H1 (cell line): ENCODE data around the gene RSPH9. TPM values are rescaled to one million over a fixed set of nuclear protein-coding genes. Genes with fewer than 3 reads are reported as not detected.
A peak's percentile ranks its signal among the peaks of the same experiment; 100 is the strongest.

Source experiments
- CHD1 ChIP-seq: IDR thresholded peaks from 2 replicates; pipeline ENCODE4 v1.6.1; 2012; ENCODE audit warnings: low read depth, low read length, improper control_type of control experiment
- CHD7 ChIP-seq: fragments of 300-600 bp; sonication (generic); IDR thresholded peaks from 2 replicates; pipeline ENCODE4 v1.7.1; 2012; ENCODE audit warnings: low read length, moderate library complexity, mild to moderate bottlenecking, inconsistent platforms; ENCODE audit not compliant: insufficient replicate concordance
- POU5F1 ChIP-seq: IDR thresholded peaks from 2 replicates; pipeline ENCODE4 v1.6.1; 2011; ENCODE audit warnings: low read depth, mild to moderate bottlenecking, low read length, moderate library complexity
- TAF7 ChIP-seq: optimal IDR thresholded peaks from 2 replicates; pipeline ENCODE3; 2011; ENCODE audit warnings: low read depth, mild to moderate bottlenecking, inconsistent platforms, low read length, moderate library complexity, borderline replicate concordance
- TEAD4 ChIP-seq: IDR thresholded peaks from 2 replicates; pipeline ENCODE4 v1.6.1; 2012; ENCODE audit warnings: low read depth, low read length, inconsistent platforms, mixed read lengths
- YY1 ChIP-seq: IDR thresholded peaks from 2 replicates; pipeline ENCODE4 v1.6.1; 2011; ENCODE audit warnings: low read depth, mild to moderate bottlenecking, low read length
- polyA plus RNA-seq, 7 experiments: library from polyadenylated mRNA; depleted of rRNA in 3 of 7; stranded (reverse) in 5 of 7; unstranded in 2 of 7; fragments of >200 nt in 5 of 7; fragments of 200-250 nt in 2 of 7; gene quantifications; 1 replicate in 5 of 7; 2 replicates in 1 of 7; 4 replicates in 1 of 7; pipeline versions ENCODE4 v1.2.1 to v1.2.3, GENCODE V29; 2011 to 2013; ENCODE audit warnings: missing spikeins in 2 of 7, mixed read lengths in 2 of 7
- total RNA-seq: library from RNA; stranded (reverse); fragmentation: NEBNext Ultra II Directional; extraction: Animal tissue kit (Norgen Biotek cat#: 25700); gene quantifications from 2 replicates; pipeline ENCODE4 v1.2.1, GENCODE V29; 2021
- TF ChIP-seq, protein P1 (sequence below), 3 experiments: IDR thresholded peaks; 1 replicate in 2 of 3; 2 replicates in 1 of 3; pipeline versions ENCODE4 v1.5.1 to v1.6.1; 2011; ENCODE audit warnings: low read length in 3 of 3, mild to moderate bottlenecking in 3 of 3, inconsistent platforms in 2 of 3, low read depth in 1 of 3, moderate library complexity in 1 of 3; ENCODE audit not compliant: insufficient read depth in 1 of 3; ENCODE audit errors: control extremely low read depth in 1 of 3

The RSPH9 gene
- total and polyA plus RNA-seq, 2 of the 8 experiments (the other 6 are each of a cell fraction or from before 2014, with no cell fraction given) = 0.15 to 0.23 TPM

DNA sequence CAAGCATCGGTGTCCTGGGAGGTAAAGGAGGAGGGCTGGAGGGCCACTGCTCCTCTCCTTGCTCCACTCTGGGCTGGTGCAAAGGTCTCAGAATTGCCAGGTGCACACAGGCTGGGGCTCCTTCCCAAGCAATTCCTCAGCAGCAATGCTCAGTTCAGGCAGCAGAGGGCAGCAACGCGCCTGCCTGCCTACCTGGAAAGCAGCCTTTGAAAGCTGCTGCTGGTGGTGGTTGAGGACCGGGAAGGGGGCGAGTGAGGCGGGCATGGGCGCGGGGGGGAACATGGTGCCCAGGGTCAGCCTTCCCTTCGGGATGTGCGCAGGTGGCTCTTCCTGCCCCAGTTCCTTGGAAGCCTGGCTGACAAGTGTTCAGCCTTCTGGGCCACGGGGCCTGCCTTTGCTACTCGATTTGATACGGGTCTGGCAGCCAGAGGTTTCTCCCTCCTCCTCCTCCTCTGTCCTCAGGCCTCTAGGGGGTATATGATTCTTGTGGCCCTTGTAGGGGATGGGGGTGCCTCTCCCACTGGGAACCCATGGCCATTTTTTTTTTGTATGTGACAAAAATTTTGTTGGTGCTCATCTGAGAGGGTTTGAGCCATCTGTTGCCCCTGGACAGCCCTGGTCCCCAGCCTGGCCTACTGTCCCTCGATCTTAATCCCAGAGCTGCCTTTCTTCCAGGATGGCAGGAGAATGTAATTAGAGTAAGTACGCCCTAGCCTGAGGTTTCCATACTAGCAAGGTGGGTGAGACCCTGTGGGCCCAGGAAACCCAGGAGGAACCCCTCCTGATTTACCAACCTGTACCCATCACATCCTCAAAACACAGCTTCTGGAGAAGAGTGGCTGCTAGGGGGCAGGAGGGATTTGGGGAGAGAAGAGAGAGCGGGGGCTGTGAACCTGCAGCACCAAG, 22.7 kb downstream of the RSPH9 start (continued):
- TF ChIP-seq TEAD4 (0 out of 2 replicates have a peak, but pooled peaks have one; percentile 44), POU5F1 (no peak), TAF7 (no peak), YY1 (peak; percentile 44; the same call in 1 of the 2 replicates), CHD1 (no peak), CHD7 (no peak)
- TF ChIP-seq, protein P1, sequence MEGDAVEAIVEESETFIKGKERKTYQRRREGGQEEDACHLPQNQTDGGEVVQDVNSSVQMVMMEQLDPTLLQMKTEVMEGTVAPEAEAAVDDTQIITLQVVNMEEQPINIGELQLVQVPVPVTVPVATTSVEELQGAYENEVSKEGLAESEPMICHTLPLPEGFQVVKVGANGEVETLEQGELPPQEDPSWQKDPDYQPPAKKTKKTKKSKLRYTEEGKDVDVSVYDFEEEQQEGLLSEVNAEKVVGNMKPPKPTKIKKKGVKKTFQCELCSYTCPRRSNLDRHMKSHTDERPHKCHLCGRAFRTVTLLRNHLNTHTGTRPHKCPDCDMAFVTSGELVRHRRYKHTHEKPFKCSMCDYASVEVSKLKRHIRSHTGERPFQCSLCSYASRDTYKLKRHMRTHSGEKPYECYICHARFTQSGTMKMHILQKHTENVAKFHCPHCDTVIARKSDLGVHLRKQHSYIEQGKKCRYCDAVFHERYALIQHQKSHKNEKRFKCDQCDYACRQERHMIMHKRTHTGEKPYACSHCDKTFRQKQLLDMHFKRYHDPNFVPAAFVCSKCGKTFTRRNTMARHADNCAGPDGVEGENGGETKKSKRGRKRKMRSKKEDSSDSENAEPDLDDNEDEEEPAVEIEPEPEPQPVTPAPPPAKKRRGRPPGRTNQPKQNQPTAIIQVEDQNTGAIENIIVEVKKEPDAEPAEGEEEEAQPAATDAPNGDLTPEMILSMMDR (IDR thresholded peaks at IDR 0.05; ENCODE audit: control extremely low read depth in 1 of 3, insufficient read depth in 1 of 3, low read depth in 1 of 3, low read length in 3 of 3) = peak in 2 of 3 experiments; percentile 94 to 99; a peak in 3 of 4 replicates
